HepG2 (cell line): ENCODE results near the gene BAZ2A. TPM values are rescaled to one million over a fixed set of nuclear protein-coding genes. Genes with fewer than 3 reads are reported as not detected.
A peak's percentile ranks its signal among the peaks of the same experiment; 100 is the strongest.

Experiments used
- HNRNPK ChIP-seq: fragments of 200-400 bp; formaldehyde crosslinking; IDR thresholded peaks from 2 replicates; pipeline ENCODE4 v1.6.1; 2018; ENCODE audit warnings: low read length, low read depth, moderate library complexity, mild to moderate bottlenecking; ENCODE audit not compliant: poor library complexity, severe bottlenecking
- MTF2 ChIP-seq: sonication (generic); formaldehyde crosslinking; IDR thresholded peaks from 2 replicates; pipeline ENCODE4 v1.5.0; 2020; ENCODE audit warnings: missing genetic modification reagents, borderline replicate concordance
- POGZ ChIP-seq: sonication (generic); formaldehyde crosslinking; IDR thresholded peaks from 2 replicates; pipeline ENCODE4 v1.4.0; 2020; ENCODE audit warnings: mild to moderate bottlenecking, missing genetic modification reagents
- RBAK ChIP-seq: sonication (generic); formaldehyde crosslinking; IDR thresholded peaks from 2 replicates; pipeline ENCODE4 v1.5.1; 2020; ENCODE audit warnings: mild to moderate bottlenecking, missing genetic modification reagents
- TAF15 ChIP-seq: fragments of 200-400 bp; formaldehyde crosslinking; IDR thresholded peaks from one replicate; pipeline ENCODE4 v1.6.1; 2018; ENCODE audit warnings: mild to moderate bottlenecking, low read depth, low read length; ENCODE audit not compliant: poor library complexity, severe bottlenecking
- THYN1 ChIP-seq: sonication (generic); formaldehyde crosslinking; IDR thresholded peaks from 2 replicates; pipeline ENCODE4 v1.8.1; 2023; ENCODE audit warnings: low read depth, mild to moderate bottlenecking, moderate library complexity, missing genetic modification reagents, borderline replicate concordance
- ZBTB37 ChIP-seq: sonication (generic); formaldehyde crosslinking; IDR thresholded peaks from 2 replicates; pipeline ENCODE4 v1.4.0; 2020; ENCODE audit warnings: mild to moderate bottlenecking, missing genetic modification reagents
- ZKSCAN8 ChIP-seq: IDR thresholded peaks from 2 replicates; pipeline ENCODE4 v1.6.1; 2016; ENCODE audit warnings: borderline replicate concordance, missing genetic modification reagents, missing compliant biosample characterization
- ZNF160 ChIP-seq: sonication (generic); formaldehyde crosslinking; IDR thresholded peaks from 2 replicates; pipeline ENCODE4 v1.8.0; 2022; ENCODE audit warnings: mild to moderate bottlenecking, inconsistent platforms, missing genetic modification reagents
- polyA plus RNA-seq, 8 experiments: library from polyadenylated mRNA; depleted of rRNA in 3 of 8; stranded (reverse) in 7 of 8; unstranded in 1 of 8; fragments of >200 nt; fragmentation: Illumina TruSeq in 4 of 8; extraction: Trizol in 4 of 8; gene quantifications; 2 replicates each; pipeline versions ENCODE4 v1.2.1 to v1.2.3, GENCODE V29; 2011 to 2016; ENCODE audit warnings: low read depth in 4 of 8, missing spikeins in 1 of 8, mixed read lengths in 1 of 8; ENCODE audit not compliant: insufficient read depth in 1 of 8
- total RNA-seq, 5 experiments: library from RNA; depleted of rRNA; stranded (reverse); fragments of >200 nt; fragmentation: Illumina TruSeq; extraction: Trizol; gene quantifications; 2 replicates each; pipeline ENCODE4 v1.2.3, GENCODE V29; 2016; ENCODE audit warnings: low read depth in 1 of 5

BAZ2A gene
- total and polyA plus RNA-seq, 2 of the 13 experiments (the other 11 are each of a cell fraction or from before 2014, with no cell fraction given) = 21.8 to 73.5 TPM

- no peak for TF ChIP-seq ZBTB37
- no peak for TF ChIP-seq THYN1
- peak; percentile 1 for TF ChIP-seq HNRNPK
- TF ChIP-seq TAF15 = no peak
- peak; percentile 85; the same call in 1 of the 2 replicates for TF ChIP-seq ZKSCAN8
- no peak for TF ChIP-seq MTF2 (CRISPR knock-in tag)
- peak; percentile 74 for TF ChIP-seq POGZ (CRISPR knock-in tag)
- no peak; the same call in 1 of the 2 replicates for TF ChIP-seq ZNF160 (CRISPR knock-in tag)
- no peak for TF ChIP-seq RBAK (CRISPR knock-in tag)
These were observed 6.8 kb upstream of the BAZ2A start (continued) for GRCh38 chr12:56636675-56637540.
